ENCODE results near the gene RHBDD1.

GRCh38 chr2:226991663-226992062 lies 155.8 kb downstream of the RHBDD1 start:
- TF ChIP-seq CTCF (IDR thresholded peaks at IDR 0.05): no peak
- TF ChIP-seq POLR2AphosphoS5 (IDR thresholded peaks at IDR 0.05): no peak
- TF ChIP-seq POLR2A (IDR thresholded peaks at IDR 0.05): no peak

Measured in breast epithelium (tissue), 3 donors.